SU-DHL-6 (cell line): ENCODE data around the gene PELI1.

Experiments used
- H2AFZ ChIP-seq: fragments of 200-600 bp; sonication (generic); 2 replicates; pipeline ENCODE4 v1.6.1; 2014; ENCODE audit warnings: low read depth, mild to moderate bottlenecking, moderate library complexity, mixed read lengths, antibody characterized with exemption, low read length; ENCODE audit not compliant: severe bottlenecking
- H3F3A ChIP-seq: fragments of 200-600 bp; shearing (Covaris generic); 2 replicates; pipeline ENCODE4 v1.6.0; 2016; ENCODE audit warnings: antibody characterized with exemption, mild to moderate bottlenecking; ENCODE audit not compliant: insufficient read depth
- H3K27ac ChIP-seq: fragments of 200-600 bp; sonication (generic); 2 replicates; pipeline ENCODE4 v1.5.1; 2016; ENCODE audit warnings: low read depth, mild to moderate bottlenecking, low read length, moderate library complexity, mixed read lengths
- H3K27me3 ChIP-seq: fragments of 200-600 bp; sonication (generic), shearing (Covaris generic); 2 replicates; pipeline ENCODE4 v1.6.0; 2014; ENCODE audit warnings: mild to moderate bottlenecking, low read length
- H3K36me3 ChIP-seq: fragments of 200-600 bp; sonication (generic); 2 replicates; pipeline ENCODE4 v1.6.1; 2014; ENCODE audit warnings: mild to moderate bottlenecking, low read length, mixed read lengths
- H3K4me2 ChIP-seq: fragments of 300-600, 200-600 bp; shearing (Covaris generic), sonication (generic); 2 replicates; pipeline ENCODE4 v1.6.0; 2014; ENCODE audit warnings: low read length, low read depth, mild to moderate bottlenecking; ENCODE audit not compliant: poor library complexity, severe bottlenecking
- H3K4me3 ChIP-seq: fragments of 200-600 bp; sonication (generic); 2 replicates; pipeline ENCODE4 v1.5.1; 2014; ENCODE audit warnings: antibody characterized with exemption, low read length, mild to moderate bottlenecking, mixed read lengths; ENCODE audit not compliant: insufficient read depth, poor library complexity, severe bottlenecking
- H3K79me2 ChIP-seq: fragments of 200-600 bp; sonication (generic); 2 replicates; pipeline ENCODE4 v1.6.1; 2014; ENCODE audit warnings: mild to moderate bottlenecking, low read length, moderate library complexity; ENCODE audit not compliant: insufficient read depth
- H3K9ac ChIP-seq: fragments of 200-600 bp; sonication (generic); 2 replicates; pipeline ENCODE4 v1.7.0; 2014; ENCODE audit warnings: mild to moderate bottlenecking, low read length
- H3K9me2 ChIP-seq: fragments of 200-600 bp; sonication (generic); replicated peaks from 2 replicates; pipeline ENCODE4 v1.6.1; 2014; ENCODE audit warnings: low read length; ENCODE audit not compliant: insufficient read depth
- H3K9me3 ChIP-seq: fragments of 200-600 bp; sonication (generic); 2 replicates; pipeline ENCODE4 v1.6.1; 2014; ENCODE audit warnings: low read length, mixed read lengths; ENCODE audit not compliant: insufficient read depth
- H4K20me1 ChIP-seq: fragments of 200-600 bp; sonication (generic); 2 replicates; pipeline ENCODE4 v1.6.1; 2014; ENCODE audit warnings: low read depth, mild to moderate bottlenecking, antibody characterized with exemption, low read length, moderate library complexity, mixed read lengths
- EZH2phosphoT487 ChIP-seq: fragments of 200-600 bp; sonication (generic), shearing (Covaris generic); conservative IDR thresholded peaks from 2 replicates; pipeline ENCODE4 v1.6.1; 2018; ENCODE audit warnings: mild to moderate bottlenecking, antibody characterized with exemption, low read length, moderate library complexity, mixed read lengths
- TF ChIP-seq, protein P1 (sequence below): fragments of 200-600 bp; sonication (generic); IDR thresholded peaks from one replicate; pipeline ENCODE4 v1.5.1; 2017; ENCODE audit warnings: antibody characterized with exemption, mild to moderate bottlenecking, low read length, moderate library complexity; ENCODE audit not compliant: insufficient read depth, poor library complexity, severe bottlenecking

The PELI1 gene

DNA sequence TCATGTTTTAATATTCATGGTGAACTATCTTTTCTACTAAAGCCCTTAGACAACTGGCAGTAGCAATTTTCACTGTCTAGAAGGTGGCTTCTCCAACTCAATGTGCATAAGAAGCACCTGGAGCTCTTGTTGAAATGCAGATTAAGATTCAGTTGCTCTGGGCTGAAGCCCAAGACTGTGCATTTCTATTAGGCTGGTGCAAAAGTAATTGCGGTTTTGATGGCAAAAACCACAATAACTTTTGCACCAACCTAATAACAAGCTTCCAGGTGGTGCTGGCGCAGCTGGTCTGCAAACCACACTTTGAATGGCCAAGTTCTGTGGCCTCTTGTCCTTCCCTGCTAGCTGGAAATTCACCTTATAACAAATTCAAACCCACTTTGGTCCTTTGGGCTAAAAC, 98.3 kb downstream of the PELI1 start:
- H3K4me2 ChIP-seq, result no peak overlapping the region
- H4K20me1 ChIP-seq, result no peaks in the 10 kb centered on the region
- H3K27ac ChIP-seq, result no peak overlapping the region
- TF ChIP-seq, protein P1, sequence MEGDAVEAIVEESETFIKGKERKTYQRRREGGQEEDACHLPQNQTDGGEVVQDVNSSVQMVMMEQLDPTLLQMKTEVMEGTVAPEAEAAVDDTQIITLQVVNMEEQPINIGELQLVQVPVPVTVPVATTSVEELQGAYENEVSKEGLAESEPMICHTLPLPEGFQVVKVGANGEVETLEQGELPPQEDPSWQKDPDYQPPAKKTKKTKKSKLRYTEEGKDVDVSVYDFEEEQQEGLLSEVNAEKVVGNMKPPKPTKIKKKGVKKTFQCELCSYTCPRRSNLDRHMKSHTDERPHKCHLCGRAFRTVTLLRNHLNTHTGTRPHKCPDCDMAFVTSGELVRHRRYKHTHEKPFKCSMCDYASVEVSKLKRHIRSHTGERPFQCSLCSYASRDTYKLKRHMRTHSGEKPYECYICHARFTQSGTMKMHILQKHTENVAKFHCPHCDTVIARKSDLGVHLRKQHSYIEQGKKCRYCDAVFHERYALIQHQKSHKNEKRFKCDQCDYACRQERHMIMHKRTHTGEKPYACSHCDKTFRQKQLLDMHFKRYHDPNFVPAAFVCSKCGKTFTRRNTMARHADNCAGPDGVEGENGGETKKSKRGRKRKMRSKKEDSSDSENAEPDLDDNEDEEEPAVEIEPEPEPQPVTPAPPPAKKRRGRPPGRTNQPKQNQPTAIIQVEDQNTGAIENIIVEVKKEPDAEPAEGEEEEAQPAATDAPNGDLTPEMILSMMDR, result no peak
- no peak for TF ChIP-seq EZH2phosphoT487
- no peaks in the 10 kb centered on the region for H3F3A ChIP-seq
- no peaks in the 10 kb centered on the region for H3K36me3 ChIP-seq
- H3K9ac ChIP-seq, result no peak overlapping the region
- H2AFZ ChIP-seq, result no peak overlapping the region
- H3K9me2 ChIP-seq, result no peaks in the 10 kb centered on the region
- H3K4me3 ChIP-seq, result no peak overlapping the region
- no peaks in the 10 kb centered on the region for H3K9me3 ChIP-seq
- no peaks in the 10 kb centered on the region for H3K27me3 ChIP-seq
- H3K79me2 ChIP-seq, result no peaks in the 10 kb centered on the region
